GM12864 (cell line): Measurements from ENCODE around the gene CHERP.

Experiments
- DNase-seq: peaks from one replicate; pipeline ENCODE4 v3.0.0-alpha.2; 2011; ENCODE audit warnings: low read depth
- H3K4me3 ChIP-seq: 2 replicates; pipeline ENCODE4 v1.5.1; 2011; ENCODE audit warnings: mild to moderate bottlenecking, low read depth, low read length, control low read depth
- TF ChIP-seq, protein P1 (sequence below): IDR thresholded peaks from 2 replicates; pipeline ENCODE4 v1.5.1; 2011; ENCODE audit warnings: low read depth, mild to moderate bottlenecking, moderate library complexity, low read length, control low read depth, inconsistent platforms; ENCODE audit errors: missing control alignments

Gene CHERP

DNA sequence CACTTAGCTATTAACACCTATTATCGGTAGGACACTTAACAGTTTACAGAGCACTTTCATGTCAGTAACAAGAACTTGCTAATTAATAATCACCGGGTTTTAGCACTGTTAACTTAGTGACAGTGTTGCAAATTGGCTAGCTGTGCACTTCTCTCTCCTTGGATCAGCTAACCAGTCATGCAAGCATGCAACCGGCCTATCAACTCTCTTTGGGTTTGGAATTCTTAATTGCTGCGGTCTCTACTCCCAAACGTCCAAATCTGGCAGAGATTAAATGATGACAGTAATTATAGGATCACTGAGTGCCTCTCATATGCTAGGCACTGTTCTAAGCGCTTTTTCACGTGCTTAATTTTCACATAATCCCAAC is 71.7 kb downstream of the CHERP start:
- TF ChIP-seq, protein P1, sequence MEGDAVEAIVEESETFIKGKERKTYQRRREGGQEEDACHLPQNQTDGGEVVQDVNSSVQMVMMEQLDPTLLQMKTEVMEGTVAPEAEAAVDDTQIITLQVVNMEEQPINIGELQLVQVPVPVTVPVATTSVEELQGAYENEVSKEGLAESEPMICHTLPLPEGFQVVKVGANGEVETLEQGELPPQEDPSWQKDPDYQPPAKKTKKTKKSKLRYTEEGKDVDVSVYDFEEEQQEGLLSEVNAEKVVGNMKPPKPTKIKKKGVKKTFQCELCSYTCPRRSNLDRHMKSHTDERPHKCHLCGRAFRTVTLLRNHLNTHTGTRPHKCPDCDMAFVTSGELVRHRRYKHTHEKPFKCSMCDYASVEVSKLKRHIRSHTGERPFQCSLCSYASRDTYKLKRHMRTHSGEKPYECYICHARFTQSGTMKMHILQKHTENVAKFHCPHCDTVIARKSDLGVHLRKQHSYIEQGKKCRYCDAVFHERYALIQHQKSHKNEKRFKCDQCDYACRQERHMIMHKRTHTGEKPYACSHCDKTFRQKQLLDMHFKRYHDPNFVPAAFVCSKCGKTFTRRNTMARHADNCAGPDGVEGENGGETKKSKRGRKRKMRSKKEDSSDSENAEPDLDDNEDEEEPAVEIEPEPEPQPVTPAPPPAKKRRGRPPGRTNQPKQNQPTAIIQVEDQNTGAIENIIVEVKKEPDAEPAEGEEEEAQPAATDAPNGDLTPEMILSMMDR: no peak
- H3K4me3 ChIP-seq: peak overlapping the region; percentile 99
- DNase-seq: no peak
